Activated T-cell treated with anti-CD3 and anti-CD28 coated beads for 1 hour (primary cell): ENCODE data around the gene EBP.
A peak's percentile ranks its signal among the peaks of the same experiment; 100 is the strongest.

Experiments
- DNase-seq: peaks from one replicate; pipeline ENCODE4 v3.0.0-alpha.2; 2020; ENCODE audit warnings: low read depth

The EBP gene

DNA sequence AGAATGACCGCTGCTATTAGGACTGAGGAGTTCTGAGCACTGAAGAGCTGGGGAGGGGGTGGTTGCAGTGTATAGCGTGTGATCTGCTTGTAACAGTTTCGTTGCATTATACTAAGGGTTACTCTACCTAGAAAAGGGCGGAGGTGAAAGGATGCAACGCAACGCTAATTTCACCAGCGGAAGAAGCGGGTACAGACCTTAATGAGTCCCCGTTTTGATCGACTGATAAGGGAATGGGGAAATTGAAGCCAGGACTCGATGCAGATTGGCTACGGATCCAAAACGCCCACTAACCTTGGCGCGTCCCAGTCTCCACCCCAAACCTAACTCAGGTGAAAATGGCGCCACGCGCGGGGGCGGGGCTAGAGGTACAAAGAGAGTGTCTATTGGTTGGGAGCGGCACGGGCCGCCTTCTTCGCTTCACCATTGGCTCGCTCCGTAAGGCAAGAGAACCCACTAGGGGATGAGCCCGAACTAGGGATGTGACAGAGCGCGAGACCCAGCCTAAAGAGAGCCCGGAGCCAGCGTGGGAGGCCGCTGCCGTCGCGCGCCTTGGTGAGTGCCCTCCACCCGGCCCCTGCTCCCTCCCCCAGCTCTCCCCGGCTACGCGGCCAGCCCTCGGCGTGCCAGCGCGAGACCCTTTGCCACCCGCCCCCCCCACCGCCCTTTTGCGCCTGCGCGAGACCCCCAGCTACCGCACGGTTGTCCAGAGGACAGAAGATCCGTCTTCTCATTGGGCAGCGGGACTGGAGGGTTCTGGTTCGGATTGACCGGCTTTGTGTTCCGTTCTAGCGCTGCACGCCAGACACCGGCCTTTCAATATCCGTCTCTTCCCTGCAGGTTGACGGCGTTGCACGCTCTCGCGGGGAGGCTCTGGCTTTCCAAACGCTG lies at the start of gene EBP:
Gene EBP (plus strand): TSS at position 456 of the 891 bp plus-strand sequence. CDS start 1,964 bp downstream, outside the sequence.
- peak; percentile 90 for DNase-seq

DNA sequence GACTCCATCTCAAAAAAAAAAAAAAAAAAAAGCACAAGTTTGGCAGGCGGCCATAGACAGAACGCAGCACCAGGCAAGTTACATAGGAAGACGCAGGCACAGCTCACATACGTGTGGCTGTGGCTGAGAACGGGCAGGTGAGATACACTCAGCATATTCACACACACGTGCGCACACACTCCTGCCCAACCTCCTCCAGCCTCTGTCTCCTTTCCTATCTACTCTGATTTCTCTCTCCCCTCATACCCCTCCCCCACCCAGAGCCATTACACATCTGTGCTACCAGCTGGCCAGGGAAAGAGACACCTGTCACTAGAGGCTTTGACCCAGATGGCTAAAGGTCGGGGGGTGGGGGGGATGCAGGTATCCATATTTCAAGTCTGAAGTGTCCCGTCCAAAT lies 49.4 kb upstream of the EBP start:
- DNase-seq = no peak

DNA sequence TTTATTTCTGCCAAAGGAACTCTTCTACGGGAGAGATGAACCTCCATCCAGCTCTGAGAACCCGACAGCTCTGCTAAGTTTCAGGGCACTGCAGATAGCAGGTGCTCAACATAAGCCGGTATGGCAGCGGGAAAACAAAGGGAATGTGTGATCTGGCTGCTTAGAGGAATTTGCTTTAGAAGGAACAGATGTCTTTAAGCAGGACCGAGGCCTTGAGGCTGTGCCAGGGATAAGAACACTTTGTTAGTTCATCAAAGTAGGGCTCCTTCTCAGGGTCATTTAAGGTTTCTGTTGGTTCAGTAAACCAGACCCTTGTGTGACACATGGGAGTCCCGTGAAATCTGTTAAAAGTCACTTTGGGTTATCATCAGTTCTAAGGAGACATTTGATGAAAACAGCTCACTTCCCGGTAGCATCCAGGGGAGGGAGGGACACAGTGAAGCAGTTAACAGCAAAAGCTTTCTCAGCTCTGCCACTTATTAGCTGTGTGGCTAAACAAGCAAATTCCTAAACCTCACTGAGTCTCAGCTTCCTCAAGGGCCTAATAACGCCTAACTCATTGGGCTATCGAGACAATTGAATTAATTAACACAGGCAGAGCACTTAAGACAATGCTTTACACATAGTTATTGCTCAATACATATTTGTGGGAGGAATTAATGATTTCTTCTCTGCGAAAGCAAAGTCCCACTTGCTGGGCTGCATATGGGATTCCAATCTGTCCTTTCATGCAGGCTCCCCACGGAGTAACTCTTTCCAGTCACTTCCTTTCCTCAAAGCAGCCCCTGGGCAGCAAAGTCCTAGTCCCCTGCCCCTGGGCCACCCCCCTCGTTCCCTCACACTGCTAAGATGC lies 48.5 kb upstream of the EBP start:
- DNase-seq = no peak

DNA sequence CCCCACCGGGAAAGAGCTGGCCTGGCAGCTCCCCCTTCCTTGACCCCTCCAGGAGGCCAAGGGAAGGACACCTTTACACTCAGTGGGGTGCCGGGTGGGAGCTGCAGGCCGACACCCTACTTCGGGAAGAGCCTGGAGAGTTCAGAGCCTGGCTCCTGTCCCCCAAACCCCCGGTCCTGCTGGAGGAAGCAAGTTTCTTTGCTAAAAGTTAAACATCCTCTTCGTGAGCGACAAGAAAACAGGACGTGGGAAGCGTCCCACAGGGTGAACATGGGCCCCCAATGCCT lies 48.0 kb upstream of the EBP start:
- DNase-seq = no peak

DNA sequence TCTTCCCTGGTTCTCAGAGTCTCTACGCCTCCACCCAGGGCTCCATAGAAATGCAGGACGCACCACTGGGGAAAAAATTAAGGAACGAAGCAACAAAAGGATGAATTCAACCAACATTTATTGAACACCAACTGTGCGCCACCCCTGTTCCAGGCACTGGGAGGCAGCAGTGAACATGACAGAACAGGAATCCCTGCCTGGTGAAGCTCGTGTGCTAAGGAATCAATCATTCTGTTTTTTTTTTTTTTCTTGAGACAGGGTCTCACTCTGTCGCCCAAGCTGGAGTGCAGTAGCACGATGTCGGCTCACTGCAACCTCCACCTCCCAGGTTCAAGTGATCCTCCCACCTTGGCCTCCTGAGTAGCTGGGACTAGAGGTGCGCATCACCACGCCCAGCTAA lies 47.5 kb upstream of the EBP start:
- DNase-seq = no peak

DNA sequence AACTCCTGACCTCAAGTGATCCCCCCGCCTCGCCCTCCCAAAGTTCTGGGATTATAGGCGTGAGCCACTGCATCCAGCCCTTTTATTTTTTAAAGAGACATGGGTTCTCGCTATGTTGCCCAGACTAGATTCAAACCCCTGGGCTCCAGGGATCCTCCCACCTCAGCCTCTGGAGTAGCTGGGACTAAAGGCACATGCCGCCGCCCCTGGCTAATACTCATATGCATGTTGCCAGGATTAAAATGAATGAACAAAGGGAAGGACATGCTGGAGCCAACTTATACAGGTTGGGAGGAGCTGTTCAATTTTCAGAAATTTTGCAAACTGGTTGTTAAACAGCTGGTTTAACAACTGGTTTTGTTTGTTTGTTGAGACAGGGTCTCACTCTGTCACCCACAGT lies 47.0 kb upstream of the EBP start:
- no peak for DNase-seq

DNA sequence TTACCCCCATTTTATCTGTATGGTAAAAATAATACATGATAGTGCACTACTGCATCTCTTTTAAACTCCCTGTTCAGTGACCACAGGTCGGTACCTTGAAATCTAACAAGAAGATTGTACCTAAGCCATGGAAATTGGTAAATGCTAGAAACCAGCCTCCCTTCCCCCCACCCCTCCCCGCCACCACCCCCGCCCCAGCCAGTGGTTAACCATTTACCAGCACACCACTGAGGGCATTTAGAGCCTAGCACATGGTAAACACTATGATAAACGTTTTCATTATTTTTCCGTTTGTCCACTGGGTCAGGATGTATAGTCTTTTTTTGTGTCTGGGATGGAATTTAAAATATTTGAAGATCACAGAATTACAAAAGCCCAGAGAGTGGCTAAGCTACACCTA lies 46.3 kb upstream of the EBP start:
- no peak for DNase-seq

DNA sequence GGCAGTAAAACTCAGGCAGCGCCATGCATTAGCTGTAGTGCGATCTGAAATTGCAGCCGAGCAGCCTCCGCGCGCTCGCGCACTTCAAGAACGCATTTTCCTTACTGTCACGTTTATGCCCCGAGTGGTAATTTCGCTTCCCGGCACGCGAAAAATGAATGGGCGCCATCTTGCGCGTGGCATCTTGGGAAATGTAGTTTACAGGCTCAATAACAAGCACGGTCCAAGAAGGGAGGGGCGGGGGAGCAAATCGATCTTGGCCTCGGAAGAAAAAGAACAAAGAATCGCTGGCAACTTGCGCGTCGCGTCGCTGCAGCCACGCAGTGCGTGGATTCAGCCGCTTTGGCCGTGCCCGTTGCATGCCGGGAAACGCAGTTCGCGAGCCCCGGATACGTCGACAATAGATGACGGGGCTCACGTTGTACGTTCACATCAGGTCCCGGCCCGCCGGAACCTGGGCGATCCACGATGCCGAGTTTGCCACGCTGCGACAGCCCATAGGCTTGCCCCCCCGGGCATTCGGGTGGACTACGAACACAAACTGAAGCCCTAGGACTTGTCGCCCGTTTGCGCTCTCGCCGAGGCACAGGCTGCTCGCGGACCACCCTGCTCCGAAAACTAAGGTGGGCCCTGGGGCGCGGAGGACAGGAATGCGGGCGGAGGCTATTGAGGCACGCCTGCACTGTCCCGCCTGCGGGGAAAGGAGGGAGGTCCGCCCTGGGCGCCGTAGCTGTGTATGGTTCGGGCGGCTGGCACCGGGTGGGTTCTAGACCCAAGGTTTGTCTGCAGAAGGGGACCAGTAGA lies 45.6 kb upstream of the EBP start, which contains the start of gene FTSJ1:
Gene FTSJ1 (plus strand): TSS at position 426 of the 804 bp plus-strand sequence. CDS start 1,849 bp downstream, outside the sequence.
- DNase-seq = peak; percentile 72

DNA sequence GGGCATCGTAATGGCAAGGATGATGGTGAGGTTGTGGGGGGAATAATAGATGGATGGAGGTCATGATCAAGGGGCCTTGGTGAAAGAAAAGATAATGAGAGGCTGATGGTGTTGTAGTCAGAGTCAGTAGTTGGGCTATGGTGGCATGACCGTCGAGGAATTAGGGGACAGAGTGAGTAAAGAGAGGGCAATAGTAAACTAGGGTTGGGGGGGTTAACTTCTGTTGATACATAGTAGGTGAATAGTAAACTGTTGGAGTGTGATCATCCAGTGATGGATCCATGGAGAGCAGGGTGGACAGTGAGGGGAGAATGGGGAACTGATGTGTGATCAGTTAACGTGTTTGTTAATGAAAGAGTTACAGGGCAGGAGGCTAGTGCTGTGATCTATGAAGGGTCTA lies 44.7 kb upstream of the EBP start:
- no peak for DNase-seq

DNA sequence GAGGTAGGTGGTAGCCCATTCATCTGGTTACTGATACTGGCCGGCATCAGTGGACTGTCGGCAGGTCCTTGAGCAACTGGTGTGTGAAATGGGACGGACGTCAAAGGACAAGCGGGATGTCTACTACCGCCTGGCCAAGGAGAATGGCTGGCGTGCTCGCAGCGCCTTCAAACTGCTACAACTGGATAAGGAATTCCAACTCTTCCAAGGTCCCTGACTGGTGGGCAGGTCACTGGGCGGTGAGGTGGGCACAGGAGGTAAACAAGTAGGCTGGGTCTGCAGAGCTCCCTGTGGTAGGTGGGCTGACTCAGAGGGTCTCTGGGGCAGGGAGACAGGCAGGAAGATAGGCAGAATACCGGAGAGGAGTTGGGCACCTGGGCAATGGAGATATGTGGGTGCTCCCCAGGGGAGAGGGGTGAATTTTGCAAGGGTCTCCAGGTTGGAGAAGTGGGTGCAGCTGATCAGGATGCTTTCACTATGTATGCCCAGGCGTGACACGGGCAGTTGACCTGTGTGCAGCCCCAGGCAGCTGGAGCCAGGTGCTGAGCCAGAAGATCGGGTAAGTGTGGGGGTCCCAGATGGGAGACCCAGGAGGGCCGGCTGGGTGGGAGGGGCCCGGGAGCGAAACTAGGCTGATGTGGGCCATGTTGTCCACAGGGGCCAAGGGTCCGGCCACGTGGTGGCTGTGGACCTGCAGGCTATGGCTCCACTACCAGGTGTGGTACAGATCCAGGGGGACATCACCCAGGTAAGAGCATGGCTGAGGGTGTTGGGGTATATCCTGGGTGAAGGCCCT lies 43.5 kb upstream of the EBP start:
- DNase-seq = no peak

DNA sequence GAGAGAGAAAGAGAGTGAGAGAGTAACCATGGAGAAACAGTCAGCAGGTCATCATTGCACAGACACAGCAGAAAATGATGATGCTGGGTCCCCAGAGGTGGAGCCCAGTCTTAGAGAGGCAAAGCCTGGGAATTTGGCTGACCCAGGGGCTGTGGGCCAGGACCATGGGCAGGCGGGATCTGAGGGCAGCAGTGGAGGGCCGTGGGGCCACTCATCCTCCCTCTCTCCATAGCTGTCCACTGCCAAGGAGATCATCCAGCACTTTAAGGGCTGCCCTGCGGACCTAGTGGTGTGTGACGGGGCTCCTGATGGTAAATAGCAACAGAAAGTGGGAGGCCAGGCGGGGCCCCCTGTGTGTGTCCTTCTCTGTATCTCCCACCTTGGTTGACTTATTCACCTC lies 42.8 kb upstream of the EBP start:
- no peak for DNase-seq

DNA sequence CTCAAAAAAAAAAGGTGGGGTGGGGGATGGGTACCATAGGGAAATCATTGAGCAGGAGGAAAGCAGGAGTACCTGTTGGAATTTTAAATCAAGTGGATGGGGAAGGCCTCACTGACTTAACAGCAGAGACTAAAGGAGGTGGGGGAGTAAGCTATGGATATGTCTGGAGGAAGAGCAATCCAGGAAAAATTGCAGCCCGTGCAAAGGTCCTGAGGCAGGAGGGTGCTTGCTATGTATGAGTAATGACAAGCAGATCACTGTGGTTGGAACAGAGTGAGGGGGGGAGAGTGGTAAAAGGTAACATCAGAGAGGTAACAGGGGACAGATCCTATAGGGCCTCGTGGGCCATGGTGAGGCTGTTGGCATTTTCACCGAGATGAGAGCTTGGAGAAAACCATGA lies 41.5 kb upstream of the EBP start:
- no peak for DNase-seq

DNA sequence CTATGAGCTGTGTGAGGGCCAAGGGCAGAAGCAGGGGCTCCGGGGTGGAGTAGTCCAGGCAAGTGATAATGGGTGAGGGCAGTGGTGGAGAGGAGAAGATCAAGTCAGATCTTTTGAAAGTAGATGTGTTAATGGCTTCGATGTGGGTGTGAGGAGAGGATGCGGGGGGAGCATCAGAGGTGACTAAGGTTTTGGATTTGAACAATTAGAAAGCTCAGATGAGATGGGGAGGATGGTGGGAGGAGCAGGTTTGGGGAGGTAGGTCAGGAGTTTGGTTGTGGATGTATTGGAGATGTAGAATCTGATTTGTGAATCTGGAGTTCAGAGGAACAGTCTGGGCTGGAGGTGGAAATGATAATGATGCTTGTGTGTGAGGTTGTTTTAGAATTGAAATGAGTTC lies 41.0 kb upstream of the EBP start:
- no peak for DNase-seq

DNA sequence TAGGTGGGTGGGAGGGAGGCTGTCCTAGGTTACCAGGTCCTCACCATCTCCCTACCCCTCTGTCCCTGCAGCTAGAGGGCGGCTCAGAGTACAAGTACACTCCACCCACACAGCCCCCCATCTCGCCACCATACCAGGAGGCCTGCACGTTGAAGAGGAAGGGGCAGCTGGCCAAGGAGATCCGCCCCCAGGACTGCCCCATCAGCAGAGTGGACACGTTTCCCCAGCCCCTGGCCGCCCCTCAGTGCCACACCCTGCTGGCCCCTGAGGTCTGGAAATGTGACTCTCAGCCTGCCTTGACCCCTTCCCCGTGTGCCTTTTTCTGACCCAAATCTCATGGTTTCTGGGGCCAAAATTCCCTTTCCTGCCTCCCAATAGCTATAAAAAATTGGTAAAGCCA lies 39.1 kb upstream of the EBP start:
- no peak for DNase-seq

DNA sequence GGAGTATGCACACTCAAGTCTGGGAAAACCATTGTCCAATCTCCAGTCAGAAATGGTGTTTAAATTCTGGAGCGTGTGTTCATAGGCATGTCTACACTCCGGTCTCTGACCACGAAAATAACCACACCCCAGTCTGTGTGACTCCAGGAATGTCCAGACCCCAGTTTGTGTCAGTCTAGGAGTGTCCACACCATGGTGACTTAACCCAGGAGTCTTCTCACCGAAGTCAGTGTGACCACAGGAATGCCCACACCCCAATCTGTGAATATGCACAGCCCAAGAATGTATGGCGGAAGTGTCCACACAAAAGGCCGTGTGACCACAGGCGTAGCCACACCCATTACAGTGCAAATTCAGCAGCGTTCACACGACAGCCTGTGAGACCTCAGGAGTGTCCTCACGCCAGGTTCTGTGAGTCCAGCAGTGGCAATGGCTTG lies 34.2 kb upstream of the EBP start:
- no peak for DNase-seq

DNA sequence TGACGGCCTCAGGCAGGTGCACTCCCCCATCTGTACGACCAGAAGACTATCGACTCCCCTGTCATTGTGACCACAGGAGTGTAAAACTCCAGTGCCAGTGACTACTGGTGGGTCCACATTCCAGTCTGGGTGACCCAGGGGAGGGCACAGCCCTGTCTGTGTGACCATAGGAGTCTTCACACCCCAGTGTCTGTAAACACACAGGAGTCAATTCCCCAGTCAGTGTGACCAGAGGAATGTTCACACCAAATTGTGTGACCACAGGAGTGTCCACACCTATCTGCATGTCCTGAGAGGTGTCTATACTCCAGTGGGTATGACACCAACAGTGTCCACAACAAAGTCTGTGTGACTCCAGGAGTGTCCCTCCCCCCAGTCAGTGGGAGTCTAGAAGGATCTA lies 33.6 kb upstream of the EBP start:
- no peak for DNase-seq

DNA sequence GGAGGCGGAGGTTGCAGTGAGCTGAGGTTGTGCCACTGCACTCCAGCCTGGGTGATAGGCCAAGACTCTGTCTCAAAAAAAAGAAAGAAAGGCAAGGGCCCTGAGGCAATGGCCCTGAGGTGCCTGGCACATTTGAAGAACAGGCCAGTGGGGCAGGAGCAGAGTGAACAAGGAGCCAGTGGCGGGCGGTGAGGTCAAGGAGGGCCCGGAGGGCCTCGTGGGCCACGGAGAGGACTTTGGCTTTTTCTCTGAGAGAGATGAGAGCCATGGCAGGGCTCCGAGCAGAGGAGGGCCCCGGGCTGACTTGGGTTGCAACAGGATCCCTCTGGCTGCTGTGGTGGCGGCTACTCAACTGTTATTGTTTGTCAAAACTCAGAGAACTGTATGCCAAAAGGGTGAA lies 32.3 kb upstream of the EBP start:
- no peak for DNase-seq

DNA sequence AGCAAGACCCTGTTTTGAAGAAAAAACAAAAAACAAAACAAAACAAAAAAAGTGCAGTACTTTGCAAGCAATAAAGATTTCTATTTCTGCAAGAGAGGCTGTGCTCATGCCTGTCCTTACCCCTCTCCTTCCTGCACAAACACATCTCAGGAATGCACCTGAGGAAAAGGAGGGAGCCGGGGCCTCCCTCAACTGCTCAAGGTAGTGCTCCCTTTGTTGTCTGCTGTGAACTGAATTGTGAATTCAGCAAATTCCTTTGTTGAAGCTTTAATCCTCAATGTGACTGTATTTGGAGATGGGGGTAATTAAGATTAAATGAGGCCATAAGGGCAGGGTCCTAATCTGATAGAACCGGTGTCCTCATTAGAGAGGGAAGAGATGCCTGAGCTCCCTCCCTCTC lies 31.7 kb upstream of the EBP start:
- no peak for DNase-seq

DNA sequence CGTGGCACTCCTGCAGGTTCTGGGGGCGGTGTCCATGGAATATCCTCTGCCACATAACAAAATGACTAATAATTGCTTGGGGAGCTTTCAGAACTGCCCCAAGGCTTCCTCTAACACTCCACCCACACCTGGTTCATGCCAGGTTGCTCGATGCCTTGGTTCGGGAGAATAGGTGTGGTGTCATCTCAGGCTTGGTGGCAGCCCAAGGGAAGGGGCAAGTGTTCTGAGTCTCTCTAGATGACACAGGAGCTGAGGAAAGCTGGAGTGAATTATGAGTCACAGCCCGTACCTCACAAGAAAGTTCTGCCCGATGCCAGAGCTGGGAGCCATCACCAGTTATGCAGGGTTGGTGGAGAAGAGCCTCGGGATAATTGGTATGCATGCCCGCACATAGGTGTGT lies 30.9 kb upstream of the EBP start:
- DNase-seq = no peak

DNA sequence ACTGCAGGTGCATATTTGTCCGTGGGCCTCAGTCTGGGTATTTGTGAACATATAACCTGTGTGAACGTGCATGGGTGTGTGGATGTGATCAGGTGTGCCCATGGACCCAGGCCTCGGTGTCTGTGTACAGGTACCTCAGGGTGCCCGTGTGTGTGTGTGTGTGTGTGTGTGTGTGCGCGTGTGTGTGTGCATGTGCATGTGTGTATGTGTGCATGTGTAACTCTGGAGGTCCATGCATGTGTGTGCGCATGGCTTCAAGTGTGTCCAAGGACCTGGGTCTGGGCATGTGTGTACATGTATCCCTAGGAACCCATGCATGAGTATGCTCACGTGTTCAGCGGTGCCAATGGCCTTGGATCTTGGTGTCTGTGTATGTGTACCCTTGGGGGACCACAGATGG lies 29.8 kb upstream of the EBP start:
- no peak for DNase-seq

DNA sequence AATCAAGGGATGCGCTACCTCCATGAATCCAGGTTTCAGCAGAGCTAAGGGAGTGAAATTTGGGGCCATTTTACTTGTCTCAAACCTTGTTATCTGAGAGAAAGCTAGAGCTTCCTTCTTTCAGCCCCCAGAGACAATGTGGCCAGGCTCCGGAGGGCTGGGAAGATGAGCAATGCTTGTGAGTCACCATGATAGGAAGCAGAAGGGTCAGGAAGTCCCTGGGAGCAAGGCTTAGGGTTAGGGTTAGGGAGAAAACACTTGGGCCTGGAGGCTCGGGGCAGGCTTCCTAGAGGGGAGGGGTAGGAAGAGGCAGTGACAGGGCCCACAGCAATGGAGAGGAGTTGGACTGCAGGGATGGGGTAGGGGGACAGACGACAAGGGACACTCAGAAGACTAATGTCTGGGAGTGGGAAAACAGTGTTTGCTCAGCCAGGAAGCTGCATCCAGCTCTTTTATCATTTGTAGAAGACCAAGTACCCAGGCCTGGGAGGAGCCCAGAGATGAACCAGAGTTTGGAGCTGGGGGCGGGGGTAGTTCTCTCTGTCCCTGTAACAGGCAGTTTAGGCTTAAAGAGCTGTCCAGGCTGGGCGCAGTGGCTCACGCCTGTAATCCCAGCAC lies 29.2 kb upstream of the EBP start:
- no peak for DNase-seq
